Measurements from ENCODE around the gene IP6K1. TPM values are rescaled to one million over a fixed set of nuclear protein-coding genes. Genes with fewer than 3 reads are reported as not detected.

IP6K1 gene
- total RNA-seq, 2 experiments from 2014 or later: 33.3 to 36.0 TPM

DNA sequence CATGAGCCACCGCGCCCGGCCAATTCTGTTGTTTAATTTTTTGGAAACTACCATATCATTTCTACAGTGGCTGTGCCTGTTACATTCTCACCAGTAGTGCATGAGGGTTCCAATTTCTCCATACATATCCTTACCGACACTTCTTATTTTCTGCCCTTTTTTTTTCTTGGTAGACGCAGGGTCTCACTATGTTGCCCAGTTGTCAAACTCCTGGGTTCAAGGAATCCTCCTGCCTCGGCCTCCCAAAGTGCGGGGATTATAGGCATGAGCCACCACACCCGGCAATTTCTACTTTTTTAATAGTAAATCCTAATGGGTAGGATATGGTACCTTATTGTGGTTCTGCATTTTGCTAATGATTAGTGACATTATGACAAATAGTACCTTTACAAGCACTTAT, 76.5 kb downstream of the IP6K1 start:
- Histone ChIP-seq H3K36me3 (ENCODE audit: insufficient read depth, low read length) (peaks cover 14% of the 10 kb centered on the region), H3K4me1 (ENCODE audit: insufficient read depth, low read length) (peaks cover 12% of the 10 kb centered on the region), H3K27me3 (ENCODE audit: control insufficient read depth in 1 of 2, insufficient read depth in 2 of 2, low read length in 2 of 2) (no peaks in the 10 kb centered on the region), H3K4me3 (ENCODE audit: low read length) (no peak overlapping the region), H3K27ac (ENCODE audit: low read depth in 1 of 2, low read length in 2 of 2) (no peak overlapping the region), H3K9me3 (ENCODE audit: control insufficient read depth in 1 of 2, insufficient read depth in 1 of 2, low read length in 2 of 2) (no peaks in the 10 kb centered on the region)
- POLR2A ChIA-PET: no interaction called here
- no peak overlapping the region for H3K4me3 Mint-ChIP-seq
- H3K4me1 Mint-ChIP-seq (ENCODE audit: low read depth): no peaks in the 10 kb centered on the region
- intact Hi-C loops (cut with DNase I, micrococcal nuclease): no loop called here
- CTCF ChIA-PET: no interaction called here
- no peaks in the 10 kb centered on the region for H3K9me3 Mint-ChIP-seq
- H3K27ac Mint-ChIP-seq: no peak overlapping the region
- H3K27me3 Mint-ChIP-seq: no peaks in the 10 kb centered on the region
- ATAC-seq (ENCODE audit: poor library complexity): no peak
- H3K36me3 Mint-ChIP-seq (ENCODE audit: low read depth): peaks cover 15% of the 10 kb centered on the region
- no peak for DNase-seq
- TF ChIP-seq, protein P1, sequence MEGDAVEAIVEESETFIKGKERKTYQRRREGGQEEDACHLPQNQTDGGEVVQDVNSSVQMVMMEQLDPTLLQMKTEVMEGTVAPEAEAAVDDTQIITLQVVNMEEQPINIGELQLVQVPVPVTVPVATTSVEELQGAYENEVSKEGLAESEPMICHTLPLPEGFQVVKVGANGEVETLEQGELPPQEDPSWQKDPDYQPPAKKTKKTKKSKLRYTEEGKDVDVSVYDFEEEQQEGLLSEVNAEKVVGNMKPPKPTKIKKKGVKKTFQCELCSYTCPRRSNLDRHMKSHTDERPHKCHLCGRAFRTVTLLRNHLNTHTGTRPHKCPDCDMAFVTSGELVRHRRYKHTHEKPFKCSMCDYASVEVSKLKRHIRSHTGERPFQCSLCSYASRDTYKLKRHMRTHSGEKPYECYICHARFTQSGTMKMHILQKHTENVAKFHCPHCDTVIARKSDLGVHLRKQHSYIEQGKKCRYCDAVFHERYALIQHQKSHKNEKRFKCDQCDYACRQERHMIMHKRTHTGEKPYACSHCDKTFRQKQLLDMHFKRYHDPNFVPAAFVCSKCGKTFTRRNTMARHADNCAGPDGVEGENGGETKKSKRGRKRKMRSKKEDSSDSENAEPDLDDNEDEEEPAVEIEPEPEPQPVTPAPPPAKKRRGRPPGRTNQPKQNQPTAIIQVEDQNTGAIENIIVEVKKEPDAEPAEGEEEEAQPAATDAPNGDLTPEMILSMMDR (IDR thresholded peaks at IDR 0.05): no peak

DNA sequence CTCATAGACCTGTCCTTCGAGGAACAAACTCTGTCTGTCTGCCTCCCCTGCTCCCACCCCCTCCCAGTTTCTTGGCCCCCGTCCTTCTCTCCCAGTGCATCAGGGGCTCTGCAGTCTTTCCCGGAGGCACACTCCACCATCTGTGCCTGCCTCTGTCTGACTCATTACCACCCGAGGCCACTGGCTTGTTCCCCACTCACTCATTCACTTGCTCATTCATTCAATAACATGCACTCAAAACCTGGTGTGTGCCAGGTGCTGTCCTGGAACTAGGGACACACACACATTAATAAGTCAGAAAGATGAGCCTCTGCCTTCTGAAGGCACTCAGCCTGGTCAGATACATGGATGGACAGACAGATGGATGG, 79.2 kb downstream of the IP6K1 start:
- intact Hi-C loops (cut with DNase I, micrococcal nuclease): no loop called here
- TF ChIP-seq, protein P1 (IDR thresholded peaks at IDR 0.05): no peak
- Histone ChIP-seq H3K27ac (ENCODE audit: low read depth in 1 of 2, low read length in 2 of 2) (no peak overlapping the region), H3K4me1 (ENCODE audit: insufficient read depth, low read length) (peaks cover 5% of the 10 kb centered on the region), H3K9me3 (ENCODE audit: control insufficient read depth in 1 of 2, insufficient read depth in 1 of 2, low read length in 2 of 2) (no peaks in the 10 kb centered on the region), H3K36me3 (ENCODE audit: insufficient read depth, low read length) (peaks cover 26% of the 10 kb centered on the region), H3K4me3 (ENCODE audit: low read length) (no peak overlapping the region), H3K27me3 (ENCODE audit: control insufficient read depth in 1 of 2, insufficient read depth in 2 of 2, low read length in 2 of 2) (no peaks in the 10 kb centered on the region)
- no peak overlapping the region for H3K27ac Mint-ChIP-seq
- H3K36me3 Mint-ChIP-seq (ENCODE audit: low read depth): peaks cover 28% of the 10 kb centered on the region
- no peak for ATAC-seq (ENCODE audit: poor library complexity)
- H3K9me3 Mint-ChIP-seq: no peaks in the 10 kb centered on the region
- POLR2A ChIA-PET: interaction anchor here (0.6 kb wide), 1 partner anchor 43 kb away, joined by 3 read pairs; no protein-coding TSS in a partner anchor
- CTCF ChIA-PET: no interaction called here
- H3K27me3 Mint-ChIP-seq: no peaks in the 10 kb centered on the region
- no peak overlapping the region for H3K4me3 Mint-ChIP-seq
- H3K4me1 Mint-ChIP-seq (ENCODE audit: low read depth): peaks cover 6% of the 10 kb centered on the region
- no peak for DNase-seq

DNA sequence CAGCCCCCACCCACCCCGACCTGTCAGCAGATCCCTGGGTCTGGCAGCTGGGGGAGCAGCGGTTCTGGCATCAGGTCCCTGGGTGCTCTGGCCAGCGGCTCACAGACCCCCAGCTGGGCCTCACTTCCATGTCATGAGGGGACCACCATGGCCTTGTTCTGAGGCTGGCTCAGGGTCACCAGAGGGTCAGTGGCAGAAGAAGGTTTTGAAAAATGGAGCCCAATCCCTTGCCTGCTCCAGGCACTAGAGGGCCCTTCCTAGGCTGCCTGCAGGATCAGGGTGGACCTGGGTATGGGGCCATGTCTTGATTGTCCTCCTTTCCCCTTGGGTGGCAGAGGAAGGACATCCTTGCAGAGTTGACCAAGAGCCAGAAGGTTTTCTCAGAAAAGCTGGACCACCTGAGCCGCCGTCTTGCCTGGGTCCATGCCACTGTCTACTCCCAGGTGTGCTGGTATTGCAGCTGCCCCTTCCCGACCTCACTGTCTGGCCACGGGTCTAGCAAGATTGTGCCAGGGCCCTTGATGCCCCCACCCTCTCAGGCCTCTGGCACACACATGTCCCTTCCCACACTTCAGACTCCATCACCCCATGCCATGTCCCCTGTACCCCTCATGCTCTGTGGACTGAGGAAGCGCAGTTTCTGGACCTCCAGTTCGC, 79.8 kb downstream of the IP6K1 start:
- intact Hi-C loops (cut with DNase I, micrococcal nuclease): no loop called here

More for the DNA sequence above, 79.8 kb downstream of the IP6K1 start:
- TF ChIP-seq, protein P1 (IDR thresholded peaks at IDR 0.05): no peak
- Histone ChIP-seq H3K4me1 (ENCODE audit: insufficient read depth, low read length) (peaks cover 5% of the 10 kb centered on the region), H3K27me3 (ENCODE audit: control insufficient read depth in 1 of 2, insufficient read depth in 2 of 2, low read length in 2 of 2) (no peaks in the 10 kb centered on the region), H3K9me3 (ENCODE audit: control insufficient read depth in 1 of 2, insufficient read depth in 1 of 2, low read length in 2 of 2) (no peaks in the 10 kb centered on the region), H3K27ac (ENCODE audit: low read depth in 1 of 2, low read length in 2 of 2) (no peak overlapping the region), H3K36me3 (ENCODE audit: insufficient read depth, low read length) (peaks cover 31% of the 10 kb centered on the region), H3K4me3 (ENCODE audit: low read length) (no peak overlapping the region)
- Mint-ChIP-seq H3K4me1 (ENCODE audit: low read depth) (peaks cover 6% of the 10 kb centered on the region), H3K9me3 (no peaks in the 10 kb centered on the region), H3K27ac (no peak overlapping the region), H3K4me3 (no peak overlapping the region), H3K27me3 (no peaks in the 10 kb centered on the region), H3K36me3 (ENCODE audit: low read depth) (peaks cover 28% of the 10 kb centered on the region)
- POLR2A ChIA-PET: interaction anchor here (0.6 kb wide), 1 partner anchor 207 kb away, joined by 4 read pairs; no protein-coding TSS in a partner anchor
- CTCF ChIA-PET: no interaction called here
- DNase-seq: no peak
- no peak for ATAC-seq (ENCODE audit: poor library complexity)

Data from CD4-positive, alpha-beta T cell (primary cell).